Measurements from ENCODE around the gene FBXL19.
A peak's percentile ranks its signal among the peaks of the same experiment; 100 is the strongest.

The FBXL19 gene

GRCh38 chr16:30991052-30991451 is 67.7 kb downstream of the FBXL19 start:
- DNase-seq: no peak

DNA sequence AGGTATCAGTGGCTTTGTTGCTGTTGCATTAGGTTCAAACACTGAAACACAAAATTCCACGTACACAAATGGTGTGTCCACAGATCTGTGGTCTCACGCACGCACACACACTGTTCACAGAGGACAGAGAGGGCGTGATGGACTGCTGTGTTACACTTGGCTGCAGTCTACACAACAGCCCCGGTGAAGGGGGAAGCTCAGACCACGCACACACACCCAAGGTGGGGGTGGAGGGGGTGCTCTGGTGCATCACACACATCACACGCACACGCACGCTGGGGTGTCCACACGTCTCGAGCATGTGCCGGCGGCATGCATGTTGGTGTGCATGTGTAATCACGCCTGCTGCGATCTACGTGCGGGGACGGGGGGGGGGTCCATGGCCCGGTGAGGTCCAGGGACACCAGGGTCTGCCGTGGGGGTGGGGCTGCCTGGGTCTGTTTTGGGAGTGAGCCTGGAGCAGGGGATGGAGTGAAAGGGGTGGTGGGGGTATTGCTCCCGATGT is 69.0 kb downstream of the FBXL19 start:
- no peak for DNase-seq

DNA sequence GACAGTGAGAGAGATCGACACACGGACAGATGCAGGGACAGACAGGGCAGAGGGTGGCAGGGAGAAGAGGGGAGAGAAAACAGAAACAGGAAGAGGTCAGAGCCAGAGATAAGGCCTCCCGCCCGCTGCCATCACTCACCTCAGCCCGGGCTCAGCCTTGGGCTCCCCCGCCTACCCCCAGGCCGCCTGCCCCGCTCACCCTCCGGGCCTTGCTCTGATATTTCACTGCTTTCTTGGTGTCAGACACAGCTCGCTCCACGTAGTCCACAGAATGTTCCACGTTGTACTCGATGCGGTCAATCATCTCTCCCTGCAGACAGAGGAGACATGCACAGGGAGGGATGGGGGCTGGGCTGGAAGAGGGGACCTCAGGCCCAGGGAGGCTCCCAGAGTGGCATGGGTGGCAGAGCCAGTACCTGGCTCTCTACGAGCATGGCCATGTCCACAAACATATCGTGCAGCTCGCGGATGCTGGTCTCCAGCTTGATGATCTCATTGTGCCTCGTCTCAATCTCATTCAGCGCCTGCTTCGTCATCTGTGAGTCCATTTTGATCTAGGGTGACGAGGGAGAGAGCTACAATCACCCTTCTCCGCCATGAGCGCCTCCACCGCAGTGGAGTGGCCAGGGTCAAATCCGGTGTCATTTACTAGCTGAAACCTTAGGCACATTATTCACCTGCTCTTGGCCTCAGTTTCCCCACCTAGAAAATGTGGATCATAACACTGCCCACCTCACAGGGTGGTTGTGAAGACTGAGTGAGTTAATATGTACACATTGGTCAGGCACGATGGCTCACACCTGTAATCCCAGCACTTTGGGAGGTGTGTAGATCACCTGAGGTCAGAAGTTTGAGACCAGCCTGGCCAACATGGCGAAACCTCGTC is 69.8 kb downstream of the FBXL19 start:
- DNase-seq: no peak

DNA sequence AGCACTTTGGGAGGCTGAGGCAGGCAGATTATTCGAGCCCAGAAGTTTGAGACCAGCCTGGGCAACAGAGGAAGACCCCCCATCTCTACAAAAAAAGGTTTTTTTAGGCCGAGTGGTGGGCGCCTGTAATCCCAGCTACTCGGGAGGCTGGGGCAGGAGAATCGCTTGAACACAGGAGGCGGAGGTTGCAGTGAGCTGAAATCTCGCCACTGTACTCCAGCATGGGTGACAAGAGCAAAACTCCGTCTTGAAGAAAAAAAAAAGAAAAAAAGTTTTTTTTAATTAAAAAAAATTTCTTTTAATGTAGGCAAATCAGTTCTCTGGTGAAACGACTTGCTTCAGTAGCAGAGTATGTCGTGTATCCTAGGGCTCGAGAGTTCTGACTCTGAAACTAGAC is 72.6 kb downstream of the FBXL19 start:
- no peak for DNase-seq

DNA sequence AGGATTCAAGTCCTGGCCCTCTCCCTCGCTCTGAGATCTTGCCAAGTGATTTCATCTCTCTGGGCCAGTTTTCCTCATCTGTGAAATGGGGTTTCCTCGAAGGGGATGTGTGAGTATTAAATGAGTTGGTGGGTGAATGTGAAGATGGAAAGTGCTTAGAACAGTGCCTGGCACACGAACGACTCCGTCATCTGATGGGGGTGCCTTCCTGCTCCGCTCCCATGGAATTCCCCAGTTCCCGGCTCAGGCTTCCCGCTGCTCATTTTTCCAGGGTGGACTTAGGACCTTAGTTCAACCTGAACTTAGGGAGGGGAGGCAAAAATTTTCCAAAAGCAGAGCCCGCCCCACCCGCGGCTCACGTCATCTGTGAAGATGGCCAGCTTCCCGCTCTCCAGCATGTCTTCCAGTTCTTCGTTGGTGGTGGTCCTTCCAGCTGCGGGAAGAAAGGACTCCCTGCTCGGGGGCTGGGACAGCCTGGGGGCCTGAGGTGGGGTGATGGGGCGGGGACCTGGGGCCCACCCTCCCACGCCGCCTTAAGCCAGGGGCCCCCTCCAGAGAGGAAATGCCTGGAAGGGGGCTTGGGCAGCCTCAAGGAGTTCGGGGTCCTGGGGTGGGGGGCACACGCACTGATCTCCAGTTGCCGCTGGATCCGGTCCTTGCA is 73.1 kb downstream of the FBXL19 start:
- DNase-seq: no peak

DNA sequence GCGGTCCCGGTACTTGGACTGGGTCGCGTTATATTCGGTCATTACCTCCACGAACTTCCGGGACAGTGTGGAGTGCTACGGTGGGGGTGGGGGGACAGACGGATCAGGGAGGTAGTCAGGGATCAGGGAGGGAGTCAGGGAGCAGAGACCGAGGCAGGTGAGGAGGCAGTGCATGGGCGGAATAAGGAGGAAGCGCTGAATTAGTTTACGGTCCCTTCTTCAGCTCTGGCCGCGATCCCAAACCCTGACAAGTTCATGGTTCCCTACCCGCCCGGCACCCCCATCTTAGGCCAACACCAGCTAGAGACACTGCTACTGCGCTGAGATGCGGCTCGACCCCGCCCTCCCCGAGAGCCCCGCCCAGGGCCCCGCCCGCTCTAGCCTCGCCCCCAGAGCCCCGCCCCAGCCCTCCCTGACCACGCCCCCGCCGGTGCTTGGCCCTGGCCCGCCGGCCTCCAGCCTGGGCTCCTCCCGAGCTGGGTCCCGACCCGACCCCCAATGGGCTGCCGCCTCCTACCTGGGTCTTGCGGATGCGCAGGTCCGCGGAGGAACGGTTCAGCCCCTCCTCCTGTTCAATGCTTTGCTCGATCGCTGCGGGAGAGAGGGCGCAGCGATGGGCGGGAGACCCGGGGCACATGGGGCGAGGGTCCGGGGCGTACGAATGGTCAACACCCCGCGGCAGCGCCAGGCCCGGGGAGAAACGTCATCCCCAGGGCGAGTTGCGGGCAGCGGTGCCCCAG is 73.8 kb downstream of the FBXL19 start:
- DNase-seq: peak; percentile 74

- DNase-seq: no peak
Observed at GRCh38 chr16:30997725-30998711, 74.6 kb downstream of the FBXL19 start.

All from NCI-H345 (cell line).